Neural progenitor cell (in vitro differentiated cells): ENCODE data around the gene IL10RB. TPM values are rescaled to one million over a fixed set of nuclear protein-coding genes. Genes with fewer than 3 reads are reported as not detected.
"Not testable (repeated sequence)": the region's sequence is repeated elsewhere in the genome, so short reads cannot be mapped to it uniquely, and the experiment has no call there.

Source experiments
- DNase-seq: peaks from one replicate; pipeline ENCODE4 v3.0.0-alpha.2; 2016; ENCODE audit warnings: low spot score
- H2AFZ ChIP-seq: fragments of 200-600 bp; sonication (generic); replicated peaks from 2 replicates; pipeline ENCODE4 v1.6.1; 2016; ENCODE audit warnings: antibody characterized with exemption
- H3F3A ChIP-seq: fragments of 200-600 bp; sonication (generic); 2 replicates; pipeline ENCODE4 v1.6.1; 2016; ENCODE audit warnings: antibody characterized with exemption, low read depth
- H3K27ac ChIP-seq: fragments of 200-600 bp; sonication (generic); 2 replicates; pipeline ENCODE4 v1.5.1; 2016; ENCODE audit warnings: mild to moderate bottlenecking
- H3K27me3 ChIP-seq: fragments of 200-600 bp; sonication (generic); 2 replicates; pipeline ENCODE4 v1.6.1; 2016; ENCODE audit warnings: mild to moderate bottlenecking, moderate library complexity
- H3K36me3 ChIP-seq: fragments of 200-600 bp; sonication (generic); 2 replicates; pipeline ENCODE4 v1.5.1; 2016
- H3K4me1 ChIP-seq: fragments of 200-600 bp; sonication (generic); 2 replicates; pipeline ENCODE4 v1.6.1; 2016; ENCODE audit warnings: mixed run types
- H3K4me2 ChIP-seq: fragments of 200-600 bp; sonication (generic); 2 replicates; pipeline ENCODE4 v1.6.1; 2016
- H3K4me3 ChIP-seq: fragments of 200-600 bp; sonication (generic); 2 replicates; pipeline ENCODE4 v1.5.1; 2016
- H3K79me2 ChIP-seq: fragments of 200-600 bp; sonication (generic); 2 replicates; pipeline ENCODE4 v1.6.1; 2016; ENCODE audit warnings: low read depth
- H3K9ac ChIP-seq: fragments of 200-600 bp; sonication (generic); 2 replicates; pipeline ENCODE4 v1.6.1; 2016
- H3K9me3 ChIP-seq: fragments of 200-600 bp; sonication (generic); 2 replicates; pipeline ENCODE4 v1.5.1; 2016; ENCODE audit warnings: low read depth
- H4K20me1 ChIP-seq: fragments of 200-600 bp; sonication (generic); 2 replicates; pipeline ENCODE4 v1.6.1; 2016; ENCODE audit warnings: low read depth
- H3K27ac Mint-ChIP-seq: 3 replicates; pipeline ENCODE4 v1.8.0; 2021; ENCODE audit warnings: mixed read lengths
- H3K27me3 Mint-ChIP-seq: 2 replicates; pipeline ENCODE4 v1.8.0; 2022; ENCODE audit warnings: low read depth, mild to moderate bottlenecking, inconsistent platforms, moderate library complexity, mixed read lengths; ENCODE audit not compliant: insufficient read depth
- H3K36me3 Mint-ChIP-seq: 3 replicates; pipeline ENCODE4 v1.8.0; 2021; ENCODE audit warnings: mixed read lengths
- H3K4me1 Mint-ChIP-seq: 3 replicates; pipeline ENCODE4 v1.8.0; 2021; ENCODE audit warnings: mixed read lengths
- H3K4me3 Mint-ChIP-seq: 3 replicates; pipeline ENCODE4 v1.8.0; 2021; ENCODE audit warnings: mild to moderate bottlenecking, moderate library complexity, mixed read lengths
- H3K9me3 Mint-ChIP-seq: 3 replicates; pipeline ENCODE4 v1.8.0; 2020; ENCODE audit warnings: mixed read lengths
- CTCF ChIP-seq: fragments of 200-600 bp; sonication (generic); IDR thresholded peaks from 2 replicates; pipeline ENCODE4 v1.5.1; 2017; ENCODE audit warnings: antibody characterized with exemption, mild to moderate bottlenecking
- EZH2 ChIP-seq: fragments of 200-600 bp; sonication (generic); IDR thresholded peaks from 2 replicates; pipeline ENCODE4 v1.6.1; 2017; ENCODE audit warnings: antibody characterized with exemption, mild to moderate bottlenecking, moderate library complexity
- EZH2phosphoT487 ChIP-seq: fragments of 200-600 bp; sonication (generic); IDR thresholded peaks from 2 replicates; pipeline ENCODE4 v1.6.1; 2017; ENCODE audit warnings: antibody characterized with exemption
- total RNA-seq: library from RNA; depleted of rRNA; stranded (reverse); fragments of >200 nt; gene quantifications from 2 replicates; pipeline ENCODE4 v1.2.3, GENCODE V29; 2015; ENCODE audit warnings: low replicate concordance

Gene IL10RB
- total RNA-seq, 1 donor from 2014 or later = 3.1 TPM

GRCh38 chr21:33240404-33240803 lies 25.8 kb upstream of the IL10RB start:
- H3K27ac ChIP-seq = no peak overlapping the region
- peaks cover 12% of the 10 kb centered on the region for H3K79me2 ChIP-seq
- H2AFZ ChIP-seq = no peak overlapping the region
- no peak overlapping the region for H3K4me3 ChIP-seq
- Mint-ChIP-seq H3K4me1 (peaks cover 6% of the 10 kb centered on the region), H3K27ac (no peak overlapping the region), H3K36me3 (peaks cover 55% of the 10 kb centered on the region), H3K4me3 (no peak overlapping the region), H3K9me3 (peaks cover 44% of the 10 kb centered on the region), H3K27me3 (peaks cover 3% of the 10 kb centered on the region)
- H3K36me3 ChIP-seq = peaks cover 6% of the 10 kb centered on the region
- no peak overlapping the region for H3K9ac ChIP-seq
- no peaks in the 10 kb centered on the region for H3K27me3 ChIP-seq
- H3K4me1 ChIP-seq = peaks cover 16% of the 10 kb centered on the region
- H3K9me3 ChIP-seq = peaks cover 7% of the 10 kb centered on the region
- H4K20me1 ChIP-seq = peaks cover 4% of the 10 kb centered on the region
- TF ChIP-seq EZH2 = no peak
- no peak for TF ChIP-seq EZH2phosphoT487
- TF ChIP-seq CTCF = no peak
- no peak overlapping the region for H3K4me2 ChIP-seq
- DNase-seq = no peak
- peaks cover 16% of the 10 kb centered on the region for H3F3A ChIP-seq

GRCh38 chr21:33241846-33242245 lies 24.3 kb upstream of the IL10RB start:
- Histone ChIP-seq H3K27me3 (no peaks in the 10 kb centered on the region), H3K4me2 (no peak overlapping the region), H3K9ac (no peak overlapping the region), H3K4me1 (peaks cover 19% of the 10 kb centered on the region), H4K20me1 (peaks cover 5% of the 10 kb centered on the region), H3F3A (peaks cover 20% of the 10 kb centered on the region), H2AFZ (no peak overlapping the region), H3K36me3 (peaks cover 6% of the 10 kb centered on the region), H3K79me2 (peaks cover 12% of the 10 kb centered on the region), H3K9me3 (peaks cover 7% of the 10 kb centered on the region), H3K4me3 (no peak overlapping the region), H3K27ac (no peak overlapping the region)
- H3K27ac Mint-ChIP-seq = no peak overlapping the region
- peaks cover 10% of the 10 kb centered on the region for H3K4me1 Mint-ChIP-seq
- no peak overlapping the region for H3K4me3 Mint-ChIP-seq
- no peak for TF ChIP-seq CTCF
- no peak for TF ChIP-seq EZH2
- no peak for TF ChIP-seq EZH2phosphoT487
- peaks cover 36% of the 10 kb centered on the region for H3K9me3 Mint-ChIP-seq
- no peak for DNase-seq
- H3K27me3 Mint-ChIP-seq = peaks cover 3% of the 10 kb centered on the region
- peaks cover 58% of the 10 kb centered on the region for H3K36me3 Mint-ChIP-seq

GRCh38 chr21:33242846-33243245 lies 23.3 kb upstream of the IL10RB start:
- H3K4me3 ChIP-seq, DNase-seq, H3K27ac Mint-ChIP-seq, H3K9me3 ChIP-seq, H3K27me3 ChIP-seq, H3K36me3 ChIP-seq, H2AFZ ChIP-seq, H3K27ac ChIP-seq, H3K4me3 Mint-ChIP-seq, H3K4me2 ChIP-seq, H3K27me3 Mint-ChIP-seq, H4K20me1 ChIP-seq, H3K4me1 Mint-ChIP-seq, H3K9ac ChIP-seq: not testable (repeated sequence)
- peaks cover 29% of the 10 kb centered on the region for H3K9me3 Mint-ChIP-seq
- peaks cover 20% of the 10 kb centered on the region for H3F3A ChIP-seq
- H3K4me1 ChIP-seq = peaks cover 19% of the 10 kb centered on the region
- peaks cover 12% of the 10 kb centered on the region for H3K79me2 ChIP-seq
- peaks cover 59% of the 10 kb centered on the region for H3K36me3 Mint-ChIP-seq

- Histone ChIP-seq H3K4me2 (no peak overlapping the region), H3F3A (peaks cover 17% of the 10 kb centered on the region), H3K9ac (no peak overlapping the region), H4K20me1 (peaks cover 5% of the 10 kb centered on the region), H3K27me3 (no peaks in the 10 kb centered on the region), H3K79me2 (peaks cover 12% of the 10 kb centered on the region), H3K27ac (no peak overlapping the region), H2AFZ (no peak overlapping the region), H3K9me3 (no peaks in the 10 kb centered on the region), H3K36me3 (peaks cover 6% of the 10 kb centered on the region), H3K4me1 (peaks cover 19% of the 10 kb centered on the region), H3K4me3 (no peak overlapping the region)
- TF ChIP-seq EZH2phosphoT487 = no peak
- TF ChIP-seq EZH2 = no peak
- TF ChIP-seq CTCF = no peak
- H3K36me3 Mint-ChIP-seq = peaks cover 53% of the 10 kb centered on the region
- no peak overlapping the region for H3K4me3 Mint-ChIP-seq
- peak; percentile 33 for DNase-seq
- H3K27me3 Mint-ChIP-seq = peaks cover 3% of the 10 kb centered on the region
- peaks cover 19% of the 10 kb centered on the region for H3K9me3 Mint-ChIP-seq
- H3K27ac Mint-ChIP-seq = no peak overlapping the region
- peaks cover 10% of the 10 kb centered on the region for H3K4me1 Mint-ChIP-seq
These were observed 21.9 kb upstream of the IL10RB start for GRCh38 chr21:33244082-33244778.
